ENCODE results near the gene AGAP1. TPM values are rescaled to one million over a fixed set of nuclear protein-coding genes. Genes with fewer than 3 reads are reported as not detected.

The AGAP1 gene
- total and polyA plus RNA-seq, 2 donors (not counting 3 experiments of a cell fraction or from before 2014, with no cell fraction given), result 10.2 to 20.9 TPM

- POLR2A ChIA-PET, result no interaction called here
- intact Hi-C loops (cut with micrococcal nuclease) (no loop called here), dilution Hi-C loops (cut with MboI; ENCODE audit: extremely low pct_ligation_motif_present, low sequenced_read_pairs) (no loop called here)
- BruUV-seq (replicated peaks), result no TSS peak
- CTCF ChIA-PET, result no interaction called here
- Histone ChIP-seq H3K4me1 (ENCODE audit: control insufficient read depth, extremely low read depth, insufficient read depth, low read length) (no peaks in the 10 kb centered on the region), H3K36me3 (ENCODE audit: control insufficient read depth in 2 of 2, extremely low read depth in 1 of 2, insufficient read depth in 2 of 2, low read length in 2 of 2) (no peaks in the 10 kb centered on the region), H3K9me3 (replicated peaks; ENCODE audit: control insufficient read depth, insufficient read depth, low read length) (no peaks in the 10 kb centered on the region), H3K9ac (replicated peaks; ENCODE audit: extremely low read depth, insufficient read depth, low read length) (no peak overlapping the region), H3K9me1 (replicated peaks; ENCODE audit: control insufficient read depth, extremely low read depth, insufficient read depth, low read length) (no peaks in the 10 kb centered on the region), H3K27me3 (ENCODE audit: control insufficient read depth in 2 of 2, insufficient read depth in 2 of 2, low read length in 2 of 2) (no peaks in the 10 kb centered on the region), H2AFZ (ENCODE audit: low read depth, low read length) (no peak overlapping the region), H3K27ac (ENCODE audit: insufficient read depth, low read depth, low read length) (no peak overlapping the region), H3K4me2 (ENCODE audit: insufficient read depth, low read length) (no peak overlapping the region), H3K79me2 (ENCODE audit: control insufficient read depth, insufficient read depth, low read length) (no peaks in the 10 kb centered on the region), H4K20me1 (replicated peaks; ENCODE audit: control insufficient read depth, extremely low read depth, insufficient read depth, low read length) (no peaks in the 10 kb centered on the region), H3K4me3 (replicated peaks in 1 of 3; ENCODE audit: insufficient read depth in 1 of 3, low read depth in 1 of 3, low read length in 3 of 3) (no peak overlapping the region)
- DNase-seq (ENCODE audit: low read depth, low spot score), result no peak
- TF ChIP-seq MAX (IDR thresholded peaks at IDR 0.05; ENCODE audit: insufficient read depth, insufficient read length) (no peak), GATA2 (IDR thresholded peaks at IDR 0.05; ENCODE audit: insufficient read depth, insufficient read length, low read depth, low read length) (no peak), POLR2AphosphoS5 (IDR thresholded peaks at IDR 0.05; ENCODE audit: insufficient read depth, low read depth, low read length) (no peak), FOS (IDR thresholded peaks at IDR 0.05; ENCODE audit: borderline replicate concordance, insufficient read depth, low read length) (no peak), JUN (IDR thresholded peaks at IDR 0.05; ENCODE audit: borderline replicate concordance, insufficient read depth, insufficient read length, low read depth) (no peak), MYC (IDR thresholded peaks at IDR 0.05; ENCODE audit: low read depth, low read length) (no peak), CTCF (IDR thresholded peaks at IDR 0.05; ENCODE audit: extremely low read depth in 1 of 2, insufficient read depth in 1 of 2, low read depth in 1 of 2, low read length in 2 of 2) (no peak), POLR2A (IDR thresholded peaks at IDR 0.05; ENCODE audit: low read depth, low read length) (no peak), EZH2 (IDR thresholded peaks at IDR 0.05; ENCODE audit: borderline replicate concordance, low read depth, low read length, severe bottlenecking) (no peak)
- FAIRE-seq, result no peak
Measured at GRCh38 chr2:236017446-236017845, 523.6 kb downstream of the AGAP1 start.

Measured in endothelial cell of umbilical vein (primary cell).